ENCODE results near the gene POLA1. TPM values are rescaled to one million over a fixed set of nuclear protein-coding genes. Genes with fewer than 3 reads are reported as not detected.
A peak's percentile ranks its signal among the peaks of the same experiment; 100 is the strongest.

The POLA1 gene
- total RNA-seq, 1 donor from 2014 or later, result 38.3 TPM

- H3K9me3 Mint-ChIP-seq, result no peaks in the 10 kb centered on the region
- H3K4me3 Mint-ChIP-seq, result no peak overlapping the region
- H3K36me3 Mint-ChIP-seq (ENCODE audit: low read depth), result peaks cover 6% of the 10 kb centered on the region
- intact Hi-C loops (cut with micrococcal nuclease), result no loop called here
- DNase-seq (ENCODE audit: low spot score), result no peak
- H3K27me3 Mint-ChIP-seq (ENCODE audit: insufficient read depth), result no peaks in the 10 kb centered on the region
- H3K27ac Mint-ChIP-seq, result no peak overlapping the region
- H3K4me1 Mint-ChIP-seq (ENCODE audit: low read depth), result peaks cover 18% of the 10 kb centered on the region
Measured at GRCh38 chrX:24925430-24925829, 231.7 kb downstream of the POLA1 start.

- peak overlapping the region; percentile 58 for H3K27ac Mint-ChIP-seq
- DNase-seq (ENCODE audit: low spot score), result no peak
- intact Hi-C loops (cut with micrococcal nuclease), result no loop called here
- H3K4me1 Mint-ChIP-seq (ENCODE audit: low read depth), result peaks cover 9% of the 10 kb centered on the region
- H3K4me3 Mint-ChIP-seq, result no peak overlapping the region
- H3K9me3 Mint-ChIP-seq, result no peaks in the 10 kb centered on the region
- peaks cover 6% of the 10 kb centered on the region for H3K36me3 Mint-ChIP-seq (ENCODE audit: low read depth)
- no peaks in the 10 kb centered on the region for H3K27me3 Mint-ChIP-seq (ENCODE audit: insufficient read depth)
Measured at GRCh38 chrX:24927372-24927771, 233.7 kb downstream of the POLA1 start.

GRCh38 chrX:24928114-24928513 is 234.4 kb downstream of the POLA1 start:
- Mint-ChIP-seq H3K4me3 (no peak overlapping the region), H3K27ac (no peak overlapping the region), H3K9me3 (no peaks in the 10 kb centered on the region), H3K4me1 (ENCODE audit: low read depth) (peaks cover 9% of the 10 kb centered on the region), H3K27me3 (ENCODE audit: insufficient read depth) (no peaks in the 10 kb centered on the region), H3K36me3 (ENCODE audit: low read depth) (peaks cover 6% of the 10 kb centered on the region)
- intact Hi-C loops (cut with micrococcal nuclease), result no loop called here
- DNase-seq (ENCODE audit: low spot score), result no peak

DNA sequence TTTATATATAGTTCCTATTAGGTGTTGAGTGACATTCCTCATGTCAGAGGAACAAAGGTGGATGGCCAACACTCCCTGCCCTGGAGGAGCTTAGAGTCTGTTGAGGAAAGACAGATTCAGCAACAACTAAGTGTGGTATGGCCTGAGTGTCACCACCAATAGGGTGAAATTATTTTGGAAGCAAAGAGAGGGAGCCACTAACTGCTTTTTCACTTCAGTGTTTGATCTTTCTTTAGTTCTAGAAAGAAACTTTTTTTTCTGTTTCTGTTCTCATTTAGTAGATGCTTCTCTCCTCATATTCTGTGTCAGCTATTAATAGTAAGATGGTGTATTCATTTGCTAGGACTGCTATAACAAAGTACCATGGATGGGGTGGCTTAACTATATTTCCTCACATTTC is 240.6 kb downstream of the POLA1 start:
- no peaks in the 10 kb centered on the region for H3K9me3 Mint-ChIP-seq
- H3K4me1 Mint-ChIP-seq (ENCODE audit: low read depth), result no peaks in the 10 kb centered on the region
- H3K4me3 Mint-ChIP-seq, result no peak overlapping the region
- intact Hi-C loops (cut with micrococcal nuclease), result no loop called here
- peaks cover 1% of the 10 kb centered on the region for H3K36me3 Mint-ChIP-seq (ENCODE audit: low read depth)
- DNase-seq (ENCODE audit: low spot score), result no peak
- H3K27me3 Mint-ChIP-seq (ENCODE audit: insufficient read depth), result no peaks in the 10 kb centered on the region
- H3K27ac Mint-ChIP-seq, result no peak overlapping the region

- Mint-ChIP-seq H3K27ac (no peak overlapping the region), H3K27me3 (ENCODE audit: insufficient read depth) (no peaks in the 10 kb centered on the region), H3K36me3 (ENCODE audit: low read depth) (no peaks in the 10 kb centered on the region), H3K4me1 (ENCODE audit: low read depth) (no peaks in the 10 kb centered on the region), H3K4me3 (no peak overlapping the region), H3K9me3 (no peaks in the 10 kb centered on the region)
- intact Hi-C loops (cut with micrococcal nuclease), result no loop called here
- no peak for DNase-seq (ENCODE audit: low spot score)
Measured at GRCh38 chrX:24945009-24945408, 251.3 kb downstream of the POLA1 start.

GRCh38 chrX:24946369-24946768 is 252.7 kb downstream of the POLA1 start:
- H3K36me3 Mint-ChIP-seq (ENCODE audit: low read depth), result peaks cover 3% of the 10 kb centered on the region
- DNase-seq (ENCODE audit: low spot score), result no peak
- no peaks in the 10 kb centered on the region for H3K4me1 Mint-ChIP-seq (ENCODE audit: low read depth)
- intact Hi-C loops (cut with micrococcal nuclease), result no loop called here
- H3K27ac Mint-ChIP-seq, result no peak overlapping the region
- no peak overlapping the region for H3K4me3 Mint-ChIP-seq
- H3K9me3 Mint-ChIP-seq, result no peaks in the 10 kb centered on the region
- H3K27me3 Mint-ChIP-seq (ENCODE audit: insufficient read depth), result no peaks in the 10 kb centered on the region

GRCh38 chrX:24954732-24955131 is 261.0 kb downstream of the POLA1 start:
- Mint-ChIP-seq H3K4me3 (no peak overlapping the region), H3K27me3 (ENCODE audit: insufficient read depth) (no peaks in the 10 kb centered on the region), H3K27ac (no peak overlapping the region), H3K36me3 (ENCODE audit: low read depth) (peaks cover 6% of the 10 kb centered on the region), H3K9me3 (no peaks in the 10 kb centered on the region), H3K4me1 (ENCODE audit: low read depth) (no peaks in the 10 kb centered on the region)
- intact Hi-C loops (cut with micrococcal nuclease), result no loop called here
- no peak for DNase-seq (ENCODE audit: low spot score)

DNA sequence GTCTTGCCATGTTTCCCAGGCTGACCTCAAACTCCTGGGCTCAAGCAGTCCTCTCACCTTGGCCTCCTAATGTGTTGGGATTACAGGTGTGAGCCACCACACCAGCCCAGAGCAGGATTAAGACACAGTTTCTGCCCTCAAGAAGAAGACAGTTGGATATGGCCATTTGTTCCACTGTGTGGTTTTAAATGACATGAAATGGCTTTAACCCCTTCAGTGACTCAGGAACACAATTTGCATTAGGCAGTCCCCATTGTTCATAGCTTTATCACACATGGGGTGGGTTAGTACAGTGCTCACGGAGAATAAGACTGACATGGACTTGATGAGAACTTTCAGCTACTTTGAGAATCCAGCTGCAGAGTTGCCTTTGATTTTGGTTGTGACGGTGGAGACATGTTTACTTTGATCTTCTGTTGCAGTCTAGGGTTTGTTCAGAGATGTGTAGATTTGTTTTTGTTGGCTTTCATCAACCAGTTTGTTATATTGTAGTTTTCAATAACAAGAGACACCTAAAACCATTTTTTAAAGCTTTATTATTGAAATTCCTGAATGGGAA is 261.7 kb downstream of the POLA1 start:
- no peak overlapping the region for H3K4me3 Mint-ChIP-seq
- H3K9me3 Mint-ChIP-seq, result no peaks in the 10 kb centered on the region
- no peak for DNase-seq (ENCODE audit: low spot score)
- intact Hi-C loops (cut with micrococcal nuclease), result no loop called here
- no peaks in the 10 kb centered on the region for H3K27me3 Mint-ChIP-seq (ENCODE audit: insufficient read depth)
- H3K4me1 Mint-ChIP-seq (ENCODE audit: low read depth), result no peaks in the 10 kb centered on the region
- peaks cover 6% of the 10 kb centered on the region for H3K36me3 Mint-ChIP-seq (ENCODE audit: low read depth)
- H3K27ac Mint-ChIP-seq, result no peak overlapping the region

DNA sequence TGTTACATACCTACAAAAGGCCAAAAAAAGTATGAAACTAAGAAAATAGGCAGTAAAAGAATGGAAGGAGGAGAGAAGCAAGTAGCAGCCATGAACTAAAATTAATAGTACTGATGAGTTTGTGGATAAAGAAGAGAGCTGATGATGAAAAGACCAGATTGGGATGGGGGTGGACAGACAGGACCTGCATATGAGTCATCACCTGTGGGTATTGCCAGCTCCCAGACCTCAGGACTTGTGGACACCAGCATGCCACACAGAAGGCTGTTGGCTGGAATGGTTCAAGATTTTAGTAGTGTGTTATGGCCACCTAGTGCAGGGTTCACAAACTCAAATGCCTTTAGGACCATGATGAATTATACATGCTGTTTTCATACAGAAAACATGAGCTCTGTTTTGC is 263.1 kb downstream of the POLA1 start:
- no peak overlapping the region for H3K27ac Mint-ChIP-seq
- H3K27me3 Mint-ChIP-seq (ENCODE audit: insufficient read depth), result no peaks in the 10 kb centered on the region
- no peak for DNase-seq (ENCODE audit: low spot score)
- H3K36me3 Mint-ChIP-seq (ENCODE audit: low read depth), result peaks cover 3% of the 10 kb centered on the region
- intact Hi-C loops (cut with micrococcal nuclease), result no loop called here
- no peaks in the 10 kb centered on the region for H3K9me3 Mint-ChIP-seq
- H3K4me1 Mint-ChIP-seq (ENCODE audit: low read depth), result no peaks in the 10 kb centered on the region
- H3K4me3 Mint-ChIP-seq, result no peak overlapping the region

GRCh38 chrX:24961809-24962208 is 268.1 kb downstream of the POLA1 start:
- H3K4me3 Mint-ChIP-seq, result no peak overlapping the region
- intact Hi-C loops (cut with micrococcal nuclease), result no loop called here
- no peak for DNase-seq (ENCODE audit: low spot score)
- peaks cover 3% of the 10 kb centered on the region for H3K36me3 Mint-ChIP-seq (ENCODE audit: low read depth)
- H3K9me3 Mint-ChIP-seq, result no peaks in the 10 kb centered on the region
- no peaks in the 10 kb centered on the region for H3K4me1 Mint-ChIP-seq (ENCODE audit: low read depth)
- no peaks in the 10 kb centered on the region for H3K27me3 Mint-ChIP-seq (ENCODE audit: insufficient read depth)
- no peak overlapping the region for H3K27ac Mint-ChIP-seq

GRCh38 chrX:24963823-24964222 is 270.1 kb downstream of the POLA1 start:
- no peak for DNase-seq (ENCODE audit: low spot score)
- Mint-ChIP-seq H3K27ac (no peak overlapping the region), H3K4me1 (ENCODE audit: low read depth) (no peaks in the 10 kb centered on the region), H3K4me3 (no peak overlapping the region), H3K27me3 (ENCODE audit: insufficient read depth) (no peaks in the 10 kb centered on the region), H3K36me3 (ENCODE audit: low read depth) (no peaks in the 10 kb centered on the region), H3K9me3 (no peaks in the 10 kb centered on the region)
- intact Hi-C loops (cut with micrococcal nuclease), result no loop called here

DNA sequence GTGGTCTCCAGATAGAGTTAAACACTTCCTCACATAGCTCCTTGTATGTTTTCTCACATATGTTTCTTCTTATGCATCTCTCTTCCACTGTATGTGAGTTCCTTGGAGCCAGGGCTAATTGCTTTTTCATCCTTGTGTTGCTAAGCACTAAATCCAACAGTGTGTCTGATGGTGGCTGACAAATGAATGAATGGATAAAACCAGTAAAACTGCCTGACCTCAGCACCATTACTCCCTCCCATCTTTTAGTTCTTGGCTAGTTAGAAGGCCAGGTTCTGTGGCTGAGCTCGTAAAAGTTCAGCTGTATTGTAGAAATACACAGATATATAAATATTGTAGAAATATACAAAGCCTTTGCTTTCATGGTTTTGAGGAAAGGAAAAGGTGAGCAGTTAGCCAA is 271.7 kb downstream of the POLA1 start:
- Mint-ChIP-seq H3K4me1 (ENCODE audit: low read depth) (no peaks in the 10 kb centered on the region), H3K36me3 (ENCODE audit: low read depth) (peaks cover 2% of the 10 kb centered on the region), H3K27ac (no peak overlapping the region), H3K9me3 (no peaks in the 10 kb centered on the region), H3K27me3 (ENCODE audit: insufficient read depth) (no peaks in the 10 kb centered on the region), H3K4me3 (no peak overlapping the region)
- DNase-seq (ENCODE audit: low spot score), result no peak
- intact Hi-C loops (cut with micrococcal nuclease), result no loop called here

DNA sequence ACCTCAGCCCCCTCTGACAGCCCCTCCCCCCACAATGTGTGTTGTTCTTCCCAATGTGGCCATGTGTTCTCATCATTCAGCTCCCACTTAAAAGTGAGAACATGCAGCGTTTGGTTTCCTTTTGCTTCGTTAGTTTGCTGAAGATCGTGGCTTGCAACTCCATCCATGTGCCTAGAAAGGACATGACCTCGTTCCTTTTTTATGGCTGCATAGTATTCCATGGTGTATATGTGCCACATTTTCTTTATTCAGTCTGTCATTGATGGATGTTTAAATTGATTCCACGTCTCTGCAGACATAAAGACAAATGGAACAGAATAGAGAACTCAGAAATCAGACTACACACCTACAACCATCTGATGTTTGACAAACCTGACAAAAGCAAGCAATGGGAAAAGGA is 276.1 kb downstream of the POLA1 start:
- H3K4me1 Mint-ChIP-seq (ENCODE audit: low read depth), result no peaks in the 10 kb centered on the region
- peaks cover 4% of the 10 kb centered on the region for H3K36me3 Mint-ChIP-seq (ENCODE audit: low read depth)
- no peaks in the 10 kb centered on the region for H3K27me3 Mint-ChIP-seq (ENCODE audit: insufficient read depth)

DNA sequence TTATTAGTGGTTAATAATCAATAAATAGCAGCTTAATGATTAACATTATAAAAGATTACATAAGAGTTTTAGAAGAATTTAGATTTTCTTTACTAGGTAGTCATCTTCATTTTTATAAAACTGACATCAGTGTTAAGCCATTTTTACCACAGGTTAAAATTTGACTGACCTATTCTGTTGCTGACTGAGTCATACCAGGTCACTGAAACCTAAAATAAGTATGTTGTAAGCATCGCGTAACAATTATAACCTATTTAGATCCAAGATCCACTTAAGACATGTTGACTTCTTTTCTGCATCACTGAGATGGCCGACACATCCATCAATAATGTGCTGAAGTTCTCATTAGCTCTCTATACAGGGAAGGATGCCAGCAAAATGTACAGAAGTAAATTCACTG is 285.4 kb downstream of the POLA1 start:
- Mint-ChIP-seq H3K27me3 (ENCODE audit: insufficient read depth) (no peaks in the 10 kb centered on the region), H3K4me3 (no peak overlapping the region), H3K4me1 (ENCODE audit: low read depth) (no peaks in the 10 kb centered on the region), H3K27ac (no peak overlapping the region), H3K9me3 (no peaks in the 10 kb centered on the region), H3K36me3 (ENCODE audit: low read depth) (no peaks in the 10 kb centered on the region)
- no peak for DNase-seq (ENCODE audit: low spot score)
- intact Hi-C loops (cut with micrococcal nuclease), result no loop called here

More for the DNA sequence above, 276.1 kb downstream of the POLA1 start:
- intact Hi-C loops (cut with micrococcal nuclease), result no loop called here
- no peak for DNase-seq (ENCODE audit: low spot score)
- Mint-ChIP-seq H3K9me3 (no peaks in the 10 kb centered on the region), H3K27ac (no peak overlapping the region), H3K4me3 (no peak overlapping the region)

All from activated T-helper 1 cell treated with anti-CD3 and anti-CD28 coated beads, Interleukin-12 subunit alpha, Interleukin-12 subunit beta, Interleukin-2, Interleukin-4 antibody, amounts not matched to agents 30 ng/mL and 10 ng/mL and 1 ng/mL, durations not matched to agents 14 hours and 24 hours and 36 hours (primary cell).